GM12892 (cell line): ENCODE data around the gene CMTM1. TPM values are rescaled to one million over a fixed set of nuclear protein-coding genes. Genes with fewer than 3 reads are reported as not detected.

Source experiments
- DNase-seq: peaks from one replicate; pipeline ENCODE4 v3.0.0; 2011; ENCODE audit not compliant: insufficient read length
- FAIRE-seq: peaks from 2 replicates; lab custom pipeline; 2011; peaks lifted over from hg19 to GRCh38; lab: Jason Lieb, UNC
- POLR2A ChIP-seq: IDR thresholded peaks from 2 replicates; pipeline ENCODE4 v1.6.1; 2011; ENCODE audit warnings: low read depth, low read length, control low read depth
- POLR2AphosphoS5 ChIP-seq: IDR thresholded peaks from 2 replicates; pipeline ENCODE4 v1.6.1; 2011; ENCODE audit warnings: low read depth, low read length, control low read depth
- TAF1 ChIP-seq: IDR thresholded peaks from 2 replicates; pipeline ENCODE4 v1.6.1; 2011; ENCODE audit warnings: low read depth, mild to moderate bottlenecking, control low read depth, low read length, borderline replicate concordance
- polyA plus RNA-seq: library from polyadenylated mRNA; unstranded; fragments of >200 nt; gene quantifications from one replicate; pipeline ENCODE4 v1.2.1, GENCODE V29; 2012; ENCODE audit warnings: missing spikeins, inconsistent platforms; ENCODE audit not compliant: missing spikeins

CMTM1 gene
- 1.0 TPM for polyA plus RNA-seq

GRCh38 chr16:66566051-66566901 is at the start of gene CMTM1:
Gene CMTM1, plus strand, starts transcription at chr16:66566439. Its CDS starts 75 bp downstream, at chr16:66566514.
- DNase-seq = no peak
- FAIRE-seq = no peak
- no peak for TF ChIP-seq POLR2A

GRCh38 chr16:66516509-66516807 is 49.8 kb upstream of the CMTM1 start:
- TF ChIP-seq POLR2AphosphoS5 = no peak
- TF ChIP-seq TAF1 = no peak
- TF ChIP-seq POLR2A = no peak
- DNase-seq (no peak), FAIRE-seq (no peak)

GRCh38 chr16:66516808-66517585 is 49.2 kb upstream of the CMTM1 start:
- DNase-seq (peak; percentile 85), FAIRE-seq (peak; percentile 99)
- no peak for TF ChIP-seq TAF1
- peak; percentile 51; the same call in 1 of the 2 replicates for TF ChIP-seq POLR2AphosphoS5

GRCh38 chr16:66517586-66518263 is 48.5 kb upstream of the CMTM1 start:
- TF ChIP-seq POLR2AphosphoS5 (no peak), POLR2A (no peak), TAF1 (no peak)
- no peak for DNase-seq
- peak; percentile 48 for FAIRE-seq

- no peak for DNase-seq
- TF ChIP-seq POLR2AphosphoS5 = no peak
- no peak for TF ChIP-seq TAF1
- TF ChIP-seq POLR2A = no peak
- FAIRE-seq = no peak
Measured at GRCh38 chr16:66519482-66520373, 46.5 kb upstream of the CMTM1 start.

GRCh38 chr16:66520406-66521170 is 45.7 kb upstream of the CMTM1 start:
- TF ChIP-seq TAF1 (no peak), POLR2AphosphoS5 (no peak), POLR2A (no peak)
- DNase-seq = no peak
- FAIRE-seq = no peak

- DNase-seq = no peak
- TF ChIP-seq TAF1 = no peak
- FAIRE-seq = no peak
Measured at GRCh38 chr16:66521252-66521713, 45.0 kb upstream of the CMTM1 start.

- TF ChIP-seq POLR2A = peak; percentile 42; the same call in 1 of the 2 replicates
- no peak for TF ChIP-seq TAF1
- no peak; the same call in 1 of the 2 replicates for TF ChIP-seq POLR2AphosphoS5
- DNase-seq (peak; percentile 47), FAIRE-seq (peak; percentile 95)
Measured at GRCh38 chr16:66521951-66522771, 44.1 kb upstream of the CMTM1 start.

GRCh38 chr16:66522816-66523590 is 43.2 kb upstream of the CMTM1 start:
- FAIRE-seq (peak; percentile 9), DNase-seq (no peak)
- no peak for TF ChIP-seq POLR2A
